22Rv1 (cell line): ENCODE results near the gene MYO10.
"Not testable (repeated sequence)": the region's sequence is repeated elsewhere in the genome, so short reads cannot be mapped to it uniquely, and the experiment has no call there.

Experiments used
- H3K27ac ChIP-seq: fragments of 450-650 bp; 2 replicates; pipeline ENCODE4 v1.5.1; 2017
- CTCF ChIP-seq: fragments of 450-650 bp; IDR thresholded peaks from 2 replicates; pipeline ENCODE4 v1.5.1; 2017; ENCODE audit warnings: mild to moderate bottlenecking
- ZFX ChIP-seq: fragments of 450-650 bp; IDR thresholded peaks from 2 replicates; pipeline ENCODE4 v1.6.1; 2017; ENCODE audit warnings: antibody characterized with exemption, borderline replicate concordance

Gene MYO10

GRCh38 chr5:16721151-16722096 lies 214.7 kb downstream of the MYO10 start:
- no peak overlapping the region for H3K27ac ChIP-seq
- no peak for TF ChIP-seq ZFX
- TF ChIP-seq CTCF = no peak

DNA sequence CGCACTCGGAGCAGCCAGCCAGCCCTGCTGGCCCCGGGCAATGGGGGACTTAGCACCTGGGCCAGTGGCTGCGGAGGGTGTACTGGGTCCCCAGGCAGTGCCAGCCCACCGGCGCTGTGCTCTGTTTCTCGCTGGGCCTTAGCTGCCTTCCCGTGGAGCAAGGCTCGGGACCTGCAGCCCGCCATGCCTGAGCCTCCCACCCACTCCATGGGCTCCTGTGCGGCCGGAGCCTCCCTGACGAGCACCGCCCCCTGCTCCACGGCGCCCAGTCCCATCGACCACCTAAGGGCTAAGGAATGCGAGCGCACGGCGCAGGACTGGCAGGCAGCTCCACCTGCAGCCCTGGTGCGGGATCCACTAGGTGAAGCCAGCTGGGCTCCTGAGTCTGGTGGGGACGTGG lies 218.1 kb downstream of the MYO10 start:
- H3K27ac ChIP-seq = not testable (repeated sequence)

- TF ChIP-seq CTCF (no peak), ZFX (no peak)
- H3K27ac ChIP-seq = no peak overlapping the region
Observed at GRCh38 chr5:16713386-16713928, 222.6 kb downstream of the MYO10 start.

DNA sequence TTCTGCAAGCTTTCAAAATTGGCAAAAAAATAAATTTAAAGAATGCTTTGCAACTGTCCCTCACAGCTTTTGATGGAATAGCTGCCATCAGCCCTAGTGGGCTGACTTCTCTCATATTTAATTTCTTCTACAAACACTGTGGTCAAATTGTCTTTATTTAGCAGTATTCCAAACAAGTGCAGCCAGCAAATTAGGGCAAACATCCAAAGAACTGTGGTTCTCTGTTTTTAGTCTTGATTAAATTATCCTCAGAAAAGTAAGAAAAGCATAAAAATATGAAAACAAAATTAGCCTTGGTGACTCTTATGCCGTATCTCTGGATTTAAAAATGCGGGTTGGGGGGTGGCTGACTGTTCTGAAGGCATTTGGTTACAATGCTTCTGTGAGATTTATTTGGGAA lies 223.5 kb downstream of the MYO10 start:
- no peak for TF ChIP-seq CTCF
- TF ChIP-seq ZFX = no peak
- no peak overlapping the region for H3K27ac ChIP-seq

DNA sequence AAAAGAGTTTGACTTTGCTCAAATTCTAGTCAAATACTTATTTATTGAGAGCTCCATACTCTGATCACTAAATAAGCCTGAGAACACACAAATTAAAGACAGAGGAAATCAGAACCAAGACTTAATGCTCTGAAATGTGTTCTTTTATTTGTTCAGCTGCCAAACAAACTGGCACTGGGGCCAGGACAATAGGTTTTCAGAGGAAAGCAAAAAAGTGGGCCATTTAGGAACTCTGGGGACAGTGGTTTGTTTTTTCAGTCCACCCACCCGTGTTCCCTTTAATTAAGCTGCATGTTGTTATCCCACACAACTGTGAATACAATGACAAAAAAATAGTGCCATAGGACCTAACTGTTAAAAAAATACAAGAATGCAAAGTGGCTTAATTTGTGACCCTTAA lies 223.9 kb downstream of the MYO10 start:
- H3K27ac ChIP-seq = no peak overlapping the region
- TF ChIP-seq CTCF = no peak
- TF ChIP-seq ZFX = no peak

GRCh38 chr5:16709691-16710433 lies 226.2 kb downstream of the MYO10 start:
- TF ChIP-seq ZFX = no peak
- TF ChIP-seq CTCF = no peak
- H3K27ac ChIP-seq = no peak overlapping the region

DNA sequence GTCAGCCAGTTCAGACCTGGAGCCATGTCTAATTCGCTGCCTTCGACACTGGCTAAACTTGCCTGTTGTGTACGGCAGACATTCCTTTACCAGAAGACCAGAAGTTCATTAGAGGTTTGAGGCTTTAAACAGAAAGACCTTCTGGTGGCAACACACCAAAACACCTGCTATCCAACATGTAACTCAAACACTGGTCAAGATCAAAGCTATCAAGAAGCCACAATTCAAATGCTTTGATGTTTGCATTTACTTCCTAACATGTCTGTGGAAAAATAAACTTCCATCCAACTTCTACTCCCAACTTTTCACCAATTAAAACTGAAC lies 228.3 kb downstream of the MYO10 start:
- TF ChIP-seq ZFX (no peak), CTCF (no peak)
- no peak overlapping the region for H3K27ac ChIP-seq
